GM19455 (cell line): ENCODE measurements around the gene TBK1.
"Not testable (repeated sequence)": the region's sequence is repeated elsewhere in the genome, so short reads cannot be mapped to it uniquely, and the experiment has no call there.

ENCODE experiments used
- ATAC-seq: cut with Tn5 transposase; IDR thresholded peaks from one replicate; pipeline ENCODE4 v1.9.1; 2021; ENCODE audit not compliant: unreplicated experiment

TBK1 gene

GRCh38 chr12:64538121-64538520 is 86.2 kb downstream of the TBK1 start:
- ATAC-seq = no peak

GRCh38 chr12:64542409-64543047 is 90.6 kb downstream of the TBK1 start:
- not testable (repeated sequence) for ATAC-seq

GRCh38 chr12:64544371-64545080 is 92.6 kb downstream of the TBK1 start:
- ATAC-seq = no peak

GRCh38 chr12:64545081-64545382 is 93.1 kb downstream of the TBK1 start:
- ATAC-seq = no peak

GRCh38 chr12:64549108-64549507 is 97.2 kb downstream of the TBK1 start:
- ATAC-seq = no peak

GRCh38 chr12:64550755-64551154 is 98.8 kb downstream of the TBK1 start:
- no peak for ATAC-seq

- no peak for ATAC-seq
These were observed 99.8 kb downstream of the TBK1 start for GRCh38 chr12:64551676-64552075.
